K562 (cell line): Measurements from ENCODE around the gene TCEA3. TPM values are rescaled to one million over a fixed set of nuclear protein-coding genes. Genes with fewer than 3 reads are reported as not detected.

Experiments
- AFF1 ChIP-seq, 2 experiments: fragments of 450-650 bp; IDR thresholded peaks; 2 replicates each; pipeline ENCODE4 v1.6.1; 2018; ENCODE audit warnings: mild to moderate bottlenecking in 2 of 2, low read depth in 1 of 2; ENCODE audit not compliant: partially characterized antibody in 2 of 2
- CEBPB ChIP-seq: fragments of 450-650 bp; IDR thresholded peaks from 2 replicates; pipeline ENCODE4 v1.6.1; 2016; ENCODE audit warnings: missing genetic modification characterization, missing compliant biosample characterization
- GTF2A2 ChIP-seq: IDR thresholded peaks from 2 replicates; pipeline ENCODE4 v1.6.1; 2016; ENCODE audit warnings: mild to moderate bottlenecking, missing genetic modification characterization, missing compliant biosample characterization
- HNRNPLL ChIP-seq: fragments of 200-400 bp; formaldehyde crosslinking; IDR thresholded peaks from 2 replicates; pipeline ENCODE4 v1.6.1; 2017; ENCODE audit warnings: low read length, low read depth, mild to moderate bottlenecking; ENCODE audit not compliant: poor library complexity, severe bottlenecking
- KLF13 ChIP-seq: fragments of 450-650 bp; IDR thresholded peaks from 2 replicates; pipeline ENCODE4 v1.6.1; 2016; ENCODE audit warnings: missing genetic modification characterization, low read depth, mild to moderate bottlenecking, missing compliant biosample characterization, moderate library complexity, borderline replicate concordance
- NFRKB ChIP-seq: fragments of 450-650 bp; IDR thresholded peaks from 2 replicates; pipeline ENCODE4 v1.6.1; 2016; ENCODE audit warnings: low read depth
- NR2C2 ChIP-seq, 2 experiments: fragments of 200-800 bp in 1 of 2; sonication (Bioruptor generic) in 1 of 2; sonication (generic) in 1 of 2; formaldehyde crosslinking in 1 of 2; IDR thresholded peaks; 2 replicates each; pipeline versions ENCODE4 v1.6.1 to v1.8.0; 2016 to 2022; ENCODE audit warnings: mild to moderate bottlenecking in 1 of 2, missing compliant biosample characterization in 1 of 2, missing genetic modification characterization in 1 of 2, missing genetic modification reagents in 1 of 2
- SRSF1 ChIP-seq: fragments of 200-400 bp; formaldehyde crosslinking; IDR thresholded peaks from 2 replicates; pipeline ENCODE4 v1.6.1; 2017; ENCODE audit warnings: mild to moderate bottlenecking, low read depth, low read length, moderate library complexity
- TCF7 ChIP-seq: sonication (generic); IDR thresholded peaks from 2 replicates; pipeline ENCODE4 v1.6.1; 2016; ENCODE audit warnings: antibody characterized with exemption, borderline replicate concordance
- ZBTB43 ChIP-seq: sonication (generic); formaldehyde crosslinking; IDR thresholded peaks from 2 replicates; pipeline ENCODE4 v1.8.0; 2023; ENCODE audit warnings: mild to moderate bottlenecking, missing genetic modification reagents
- ZBTB49 ChIP-seq: sonication (generic); formaldehyde crosslinking; IDR thresholded peaks from 2 replicates; pipeline ENCODE4 v1.8.0; 2022; ENCODE audit warnings: missing genetic modification reagents, mild to moderate bottlenecking, borderline replicate concordance
- ZNF12 ChIP-seq: sonication (generic); formaldehyde crosslinking; IDR thresholded peaks from 2 replicates; pipeline ENCODE4 v1.4.0; 2020; ENCODE audit warnings: mild to moderate bottlenecking, missing genetic modification reagents
- ZNF23 ChIP-seq: fragments of 250-450 bp; sonication (Bioruptor Pico); IDR thresholded peaks from 2 replicates; pipeline ENCODE4 v1.4.0; 2020; ENCODE audit warnings: mild to moderate bottlenecking
- polyA plus RNA-seq, 8 experiments: library from polyadenylated mRNA; depleted of rRNA in 4 of 8; stranded (reverse) in 5 of 8; unstranded in 3 of 8; fragments of >200 nt; fragmentation: Nextera tagmentation in 2 of 8; fragmentation: Illumina TruSeq in 1 of 8; extraction: Ambion mirVana in 2 of 8; extraction: Trizol in 1 of 8; gene quantifications; 2 replicates each; pipeline versions ENCODE4 v1.2.1 to v1.2.3, GENCODE V29; 2011 to 2014; ENCODE audit warnings: inconsistent platforms in 1 of 8, missing spikeins in 1 of 8
- total RNA-seq, 7 experiments: library from RNA; depleted of rRNA in 6 of 7; stranded (reverse); fragments of >200 nt in 6 of 7; fragmentation: Illumina TruSeq in 2 of 7; extraction: Trizol in 2 of 7; gene quantifications; 2 replicates each; pipeline versions ENCODE4 v1.2.1 to v1.2.3, GENCODE V29; 2011 to 2021; ENCODE audit warnings: low replicate concordance in 1 of 7

TCEA3 gene
- total and polyA plus RNA-seq, 9 of the 15 experiments (the other 6 are each of a cell fraction or from before 2014, with no cell fraction given), result 0.03 to 0.55 (median 0.36) TPM

- TF ChIP-seq ZBTB49 (CRISPR knock-in tag) (no peak), NR2C2 (CRISPR knock-in tag; IDR thresholded peaks at IDR 0.05) (no peak), NR2C2 (tag; IDR thresholded peaks at IDR 0.05) (no peak), AFF1 (IDR thresholded peaks at IDR 0.05; ENCODE audit: low read depth in 1 of 2, partially characterized antibody in 2 of 2) (no peak), ZBTB43 (CRISPR knock-in tag) (no peak), ZNF23 (CRISPR knock-in tag) (no peak), SRSF1 (no peak), KLF13 (tag) (no peak), GTF2A2 (tag) (no peak), ZNF12 (CRISPR knock-in tag) (no peak), NFRKB (no peak), CEBPB (tag) (no peak), HNRNPLL (no peak), TCF7 (no peak)
Measured at GRCh38 chr1:23442751-23443150, 18.2 kb upstream of the TCEA3 start (continued).
